Pulmonary artery endothelial cell (primary cell): ENCODE measurements around the gene WFDC5. TPM values are rescaled to one million over a fixed set of nuclear protein-coding genes. Genes with fewer than 3 reads are reported as not detected.

ENCODE experiments used
- DNase-seq: peaks from one replicate; pipeline ENCODE4 v3.0.0-alpha.2; 2011; ENCODE audit warnings: low read depth, low spot score
- total RNA-seq: library from RNA; depleted of rRNA; stranded (reverse); fragments of >200 nt; gene quantifications from 2 replicates; pipeline ENCODE4 v1.2.3, GENCODE V29; 2014

The WFDC5 gene
- total RNA-seq, 1 donor from 2014 or later = not detected

GRCh38 chr20:45115829-45116228, 855 bp upstream of the WFDC5 start:
- no peak for DNase-seq

GRCh38 chr20:45115386-45115774, 406 bp upstream of the WFDC5 start:
- DNase-seq = no peak

- DNase-seq = no peak
Measured at GRCh38 chr20:45113865-45114264, 1.1 kb downstream of the WFDC5 start.

- DNase-seq = no peak
Measured at GRCh38 chr20:45112754-45113153, 2.2 kb downstream of the WFDC5 start.

GRCh38 chr20:45111799-45112471, 3.0 kb downstream of the WFDC5 start:
- no peak for DNase-seq

GRCh38 chr20:45111285-45111684, 3.7 kb downstream of the WFDC5 start:
- DNase-seq = no peak

GRCh38 chr20:45110301-45110700, 4.7 kb downstream of the WFDC5 start:
- DNase-seq = no peak

GRCh38 chr20:45109634-45110033, 5.3 kb downstream of the WFDC5 start:
- no peak for DNase-seq

GRCh38 chr20:45105317-45105716, 9.7 kb downstream of the WFDC5 start:
- DNase-seq = no peak

- DNase-seq = peak; percentile 43
Measured at GRCh38 chr20:45104786-45105185, 10.2 kb downstream of the WFDC5 start.

GRCh38 chr20:45103072-45103471, 11.9 kb downstream of the WFDC5 start:
- no peak for DNase-seq

GRCh38 chr20:45101333-45101850, 13.6 kb downstream of the WFDC5 start:
- DNase-seq = no peak

GRCh38 chr20:45100563-45101245, 14.3 kb downstream of the WFDC5 start, which contains the start of gene KCNS1:
Gene KCNS1, minus strand, starts transcription at chr20:45101127. Its CDS starts 1,891 bp downstream, at chr20:45099236.
- no peak for DNase-seq

GRCh38 chr20:45098103-45098773, 16.7 kb downstream of the WFDC5 start:
- DNase-seq = no peak

- no peak for DNase-seq
Measured at GRCh38 chr20:45097485-45098102, 17.4 kb downstream of the WFDC5 start.

GRCh38 chr20:45096781-45097180, 18.2 kb downstream of the WFDC5 start:
- DNase-seq = no peak

GRCh38 chr20:45095805-45096238, 19.2 kb downstream of the WFDC5 start:
- no peak for DNase-seq

- DNase-seq = no peak
Measured at GRCh38 chr20:45094864-45095574, 20.0 kb downstream of the WFDC5 start.

GRCh38 chr20:45094201-45094600, 20.8 kb downstream of the WFDC5 start:
- DNase-seq = no peak

- no peak for DNase-seq
Measured at GRCh38 chr20:45092898-45093297, 22.1 kb downstream of the WFDC5 start.

- no peak for DNase-seq
Measured at GRCh38 chr20:45091366-45091765, 23.6 kb downstream of the WFDC5 start.
